NCI-H128 (cell line): ENCODE results near the gene ADGRG7.
"Not testable (repeated sequence)": the region's sequence is repeated elsewhere in the genome, so short reads cannot be mapped to it uniquely, and the experiment has no call there.

ENCODE experiments used
- DNase-seq: peaks from one replicate; lab custom pipeline; 2025; ENCODE audit not compliant: unreplicated experiment; lab: John Stamatoyannopoulos, UW

The ADGRG7 gene

GRCh38 chr3:100641471-100642032 lies 32.2 kb downstream of the ADGRG7 start:
- no peak for DNase-seq

DNA sequence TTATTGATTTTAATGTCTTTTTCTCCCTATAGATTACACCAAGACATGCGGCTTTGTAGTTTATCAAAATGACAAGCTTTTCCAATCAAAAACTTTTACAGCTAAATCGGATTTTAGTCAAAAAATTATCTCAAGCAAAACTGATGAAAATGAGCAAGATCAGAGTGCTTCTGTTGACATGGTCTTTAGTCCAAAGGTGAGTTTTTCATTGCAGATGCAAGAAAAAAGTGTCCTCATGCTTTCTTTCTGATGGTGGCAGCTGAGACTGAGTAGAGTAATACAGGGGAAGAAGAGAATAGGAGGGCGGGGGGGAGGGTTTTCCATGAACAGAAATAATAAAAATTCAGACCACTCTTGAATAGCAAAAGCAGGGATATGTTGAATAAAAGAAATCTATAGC lies 36.5 kb downstream of the ADGRG7 start:
- DNase-seq, result no peak

DNA sequence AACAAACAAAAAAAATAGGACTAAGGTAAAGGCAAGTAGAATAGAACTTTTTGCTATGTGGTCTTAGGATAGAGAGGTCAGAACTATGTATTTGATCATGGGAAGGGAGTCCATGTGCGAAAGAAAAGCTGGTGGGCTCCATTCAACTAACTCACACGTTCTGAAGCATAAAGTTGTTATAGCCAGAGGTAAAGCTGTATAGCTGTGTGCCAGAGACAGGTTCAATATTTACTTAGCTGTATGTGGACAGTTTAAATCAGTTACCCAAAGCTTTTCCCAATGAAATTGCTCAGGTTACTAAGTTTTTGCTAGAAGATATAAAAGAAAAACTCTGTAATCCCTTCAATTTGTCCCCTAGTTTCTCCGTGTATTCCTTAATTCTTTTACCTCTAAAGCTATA lies 37.8 kb downstream of the ADGRG7 start:
- DNase-seq, result no peak

DNA sequence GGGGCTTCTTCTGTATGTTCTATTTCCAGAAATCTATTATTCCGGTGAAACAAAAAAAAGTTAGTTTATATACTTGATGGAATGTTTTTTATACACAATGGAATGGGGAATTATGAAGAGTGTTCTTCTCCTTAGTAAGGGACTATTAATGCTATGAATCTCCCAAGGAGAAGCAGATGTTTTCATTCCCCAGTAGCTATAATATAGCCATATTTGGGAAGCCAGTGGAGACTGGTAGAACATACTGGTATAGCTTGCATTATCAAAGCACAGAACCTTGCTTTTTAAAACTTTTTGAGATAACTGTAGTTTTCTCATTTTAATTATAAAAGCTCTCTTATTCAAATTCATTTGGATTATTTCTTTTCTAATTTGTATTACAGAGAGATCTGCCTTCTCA lies 38.3 kb downstream of the ADGRG7 start:
- no peak for DNase-seq

DNA sequence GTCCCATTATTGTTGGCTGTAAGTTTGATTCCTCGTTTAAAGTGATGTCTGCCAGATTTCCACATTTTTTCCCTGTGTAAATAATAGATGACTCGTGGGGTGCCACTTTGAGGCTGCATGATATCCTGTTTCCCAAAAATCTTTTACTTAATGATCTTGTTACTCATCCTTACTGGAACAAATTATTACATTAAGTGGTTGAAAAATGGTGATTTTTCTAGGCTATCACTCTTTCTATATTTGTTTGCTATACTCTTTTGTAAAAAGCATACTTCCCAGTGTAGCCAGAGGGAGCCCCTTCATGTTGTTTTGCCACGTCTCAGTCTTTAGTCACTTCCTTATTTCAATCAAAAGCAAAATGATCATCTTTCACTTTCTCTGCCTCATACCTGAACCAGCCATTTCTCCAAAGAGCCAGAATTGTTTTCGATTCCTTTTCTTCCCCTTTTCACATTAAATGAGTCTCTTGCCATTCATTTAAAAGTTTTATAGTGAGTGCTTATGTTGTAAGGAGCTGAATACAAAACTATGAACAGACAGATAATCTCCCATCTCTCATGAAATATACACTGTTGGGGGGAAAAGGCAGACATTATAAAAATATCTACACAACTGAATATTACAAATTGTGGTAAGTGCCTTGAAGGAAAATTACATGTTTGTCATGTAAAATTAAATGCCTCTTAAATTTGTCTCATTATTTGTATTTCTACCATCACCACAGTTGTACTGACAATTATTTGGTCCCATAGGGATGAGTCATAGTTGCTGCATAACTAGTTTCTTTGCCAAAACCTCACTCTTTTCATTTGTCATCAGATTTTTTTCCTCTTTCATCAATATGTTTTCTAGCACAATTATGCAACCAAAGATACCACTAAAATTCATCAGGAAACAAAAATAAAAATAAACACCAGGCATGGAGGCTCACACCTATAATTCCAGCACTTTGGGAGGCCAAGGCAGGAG lies 41.5 kb downstream of the ADGRG7 start:
- DNase-seq, result no peak

DNA sequence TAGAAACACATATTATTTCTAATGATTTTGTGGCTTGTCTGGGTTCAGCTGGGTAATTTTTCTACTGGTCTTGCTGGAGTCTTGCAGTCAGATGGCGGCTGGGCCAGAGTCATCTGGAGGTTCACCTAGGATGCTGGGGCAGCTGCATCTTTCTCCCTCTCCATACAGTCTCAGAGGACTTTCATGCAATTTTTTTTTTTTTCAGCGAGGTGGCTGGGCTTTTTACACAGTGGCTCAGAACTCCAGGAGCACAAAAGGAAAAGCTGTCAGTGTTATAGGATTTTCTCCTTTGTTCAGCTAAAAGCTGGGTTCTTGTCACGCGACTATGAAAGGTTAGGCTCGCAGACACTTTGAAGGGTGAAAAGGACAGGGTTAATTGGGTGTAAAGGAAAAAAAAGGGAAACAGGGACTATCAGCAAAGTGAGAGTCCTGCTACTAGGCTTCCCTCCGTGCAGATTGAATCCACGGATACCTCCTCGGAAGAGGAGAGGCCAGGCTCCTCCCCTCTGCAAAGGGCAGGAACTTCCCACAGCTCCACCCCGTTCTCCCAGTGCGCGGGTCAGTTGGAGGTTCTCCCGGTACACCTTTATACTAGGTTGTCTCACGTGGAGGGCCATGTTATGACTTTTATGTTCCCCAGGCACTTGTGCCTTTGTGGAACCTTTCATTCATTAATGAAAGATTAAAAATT lies 44.3 kb downstream of the ADGRG7 start:
- DNase-seq, result no peak

- DNase-seq, result no peak
Observed at GRCh38 chr3:100656945-100657344, 47.5 kb downstream of the ADGRG7 start.

GRCh38 chr3:100661294-100661693 lies 51.9 kb downstream of the ADGRG7 start:
- DNase-seq, result not testable (repeated sequence)

DNA sequence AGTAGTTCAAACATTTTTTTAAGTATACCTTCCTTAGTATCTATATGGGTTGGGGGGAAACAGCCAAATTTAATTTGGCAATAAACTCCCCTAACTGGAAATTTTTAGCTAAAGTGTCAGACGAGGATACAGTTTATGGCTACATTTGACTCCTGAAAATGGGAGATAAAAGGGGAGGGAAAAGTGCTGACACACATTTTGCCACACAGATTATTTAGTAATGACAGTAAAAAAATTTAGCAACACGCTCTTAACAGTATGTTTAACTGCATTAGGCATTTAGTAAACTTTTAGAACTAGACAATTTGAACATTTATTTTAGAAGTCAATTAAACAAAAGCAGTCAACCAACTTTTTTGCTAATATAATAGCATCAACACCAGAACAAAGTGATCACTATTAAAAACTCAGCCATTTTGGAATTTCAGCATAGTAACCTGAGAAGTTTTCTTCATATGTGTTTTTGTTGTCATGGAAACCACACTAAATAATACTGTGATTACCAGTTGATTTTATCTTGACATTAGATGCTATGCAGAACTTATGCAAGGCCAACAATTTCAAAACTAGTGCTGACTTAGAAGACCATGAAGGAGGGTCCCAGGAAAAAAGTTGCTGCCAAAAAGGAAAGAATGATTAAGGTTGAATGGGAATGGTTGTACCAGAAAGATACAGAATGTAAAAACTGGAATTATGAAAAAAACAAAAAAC lies 52.9 kb downstream of the ADGRG7 start:
- no peak for DNase-seq

GRCh38 chr3:100665230-100665629 lies 55.8 kb downstream of the ADGRG7 start:
- no peak for DNase-seq

GRCh38 chr3:100666699-100667098 lies 57.3 kb downstream of the ADGRG7 start:
- not testable (repeated sequence) for DNase-seq

- DNase-seq, result not testable (repeated sequence)
Observed at GRCh38 chr3:100667316-100667715, 57.9 kb downstream of the ADGRG7 start.

DNA sequence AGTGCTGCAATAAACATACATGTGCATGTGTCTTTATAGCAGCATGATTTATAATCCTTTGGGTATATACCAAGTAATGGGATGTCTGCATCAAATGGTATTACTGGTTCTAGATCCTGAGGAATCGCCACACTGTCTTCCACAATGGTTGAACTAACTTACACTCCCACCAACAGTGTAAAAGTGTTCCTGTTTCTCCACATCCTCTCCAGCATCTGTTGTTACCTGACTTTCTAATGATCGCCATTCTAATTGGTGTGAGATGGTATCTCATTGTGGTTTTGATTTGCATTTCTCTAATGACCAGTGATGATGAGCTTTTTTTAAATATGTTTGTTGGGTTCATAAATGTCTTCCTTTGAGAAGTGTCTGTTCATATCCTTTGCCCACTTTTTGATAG lies 61.6 kb downstream of the ADGRG7 start:
- not testable (repeated sequence) for DNase-seq

- DNase-seq, result no peak
Observed at GRCh38 chr3:100681496-100681895, 72.1 kb downstream of the ADGRG7 start.

DNA sequence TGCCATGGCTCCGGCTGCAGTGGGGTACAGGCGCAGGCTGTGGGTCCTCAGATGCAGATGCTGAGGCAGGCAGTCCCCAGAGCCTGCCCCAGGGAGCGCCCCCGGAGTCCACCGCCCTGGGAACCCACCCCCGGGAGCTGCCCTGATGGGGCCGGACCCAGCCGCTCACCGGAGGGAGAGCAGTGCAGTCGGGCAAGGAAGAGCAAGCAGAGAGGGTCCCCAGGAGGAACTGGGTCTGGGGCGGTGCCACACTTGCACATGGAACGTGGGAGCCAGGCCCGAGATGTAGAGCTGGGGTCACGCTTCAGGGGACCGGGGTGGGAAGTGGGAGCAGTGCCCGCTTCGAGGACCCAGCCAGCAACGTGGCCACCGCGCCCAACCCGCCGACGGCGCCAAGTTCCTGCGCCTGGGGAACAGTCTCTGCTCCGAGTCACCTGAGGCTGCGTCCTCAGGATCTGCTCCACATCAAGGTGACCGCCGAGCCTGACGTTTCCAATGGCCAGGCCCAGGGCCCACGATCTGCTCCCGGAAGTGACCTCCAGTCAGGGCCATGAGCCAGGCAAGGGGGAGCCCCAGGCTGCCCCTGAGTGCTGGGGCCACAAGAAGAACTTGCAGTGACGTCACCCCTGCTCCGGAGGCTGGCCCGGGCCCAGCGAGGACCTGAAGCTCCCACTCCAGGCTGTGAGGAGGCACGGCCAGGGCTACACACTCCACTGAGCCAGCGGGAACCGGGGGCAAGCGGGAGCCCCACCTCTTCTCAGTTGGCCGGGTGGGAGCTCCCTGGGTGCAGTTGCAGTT lies 72.9 kb downstream of the ADGRG7 start:
- DNase-seq, result no peak

DNA sequence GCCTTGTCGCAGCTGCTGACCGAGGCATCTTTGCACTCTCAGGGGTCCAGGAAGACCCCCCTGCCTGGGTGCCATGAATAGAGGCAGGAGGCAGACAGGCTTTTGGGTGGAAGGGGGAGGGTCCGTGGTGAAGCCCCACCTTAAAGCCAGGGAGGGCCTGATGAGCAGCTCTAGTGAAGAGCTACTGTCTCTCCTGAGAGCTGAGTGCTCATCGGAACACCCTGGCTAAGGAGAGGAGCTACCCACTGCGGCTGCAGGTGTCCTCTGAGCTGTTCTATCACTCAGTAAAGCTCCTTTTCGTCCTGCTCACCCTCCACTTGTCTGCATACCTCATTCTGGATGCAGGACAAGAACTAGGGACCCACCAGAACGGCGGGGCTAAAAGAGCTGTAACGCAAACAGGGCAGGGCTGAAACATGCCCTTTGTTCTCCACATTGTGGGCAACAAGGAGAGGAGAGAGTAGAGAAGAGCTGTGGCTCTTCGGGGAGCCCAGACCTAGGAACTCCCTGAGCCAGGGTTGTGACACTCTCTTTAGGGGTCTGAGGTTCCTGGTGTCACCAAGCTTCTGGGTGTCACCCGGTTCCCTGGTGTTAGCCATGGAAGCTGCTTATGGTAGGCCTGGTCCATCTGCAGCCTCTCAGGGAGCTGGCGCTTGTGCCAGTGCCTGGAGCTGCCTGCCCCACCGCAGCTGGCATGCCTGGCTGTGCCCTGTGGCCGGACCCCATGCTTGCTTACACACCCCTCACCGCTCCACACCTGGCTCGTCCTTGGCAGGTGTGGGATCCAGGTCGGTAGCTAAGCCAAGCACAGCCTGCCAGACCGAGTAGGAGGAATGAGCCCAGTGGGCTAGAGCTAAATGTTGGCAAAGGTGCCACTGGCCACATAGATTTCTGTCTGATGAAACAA lies 73.7 kb downstream of the ADGRG7 start:
- no peak for DNase-seq

DNA sequence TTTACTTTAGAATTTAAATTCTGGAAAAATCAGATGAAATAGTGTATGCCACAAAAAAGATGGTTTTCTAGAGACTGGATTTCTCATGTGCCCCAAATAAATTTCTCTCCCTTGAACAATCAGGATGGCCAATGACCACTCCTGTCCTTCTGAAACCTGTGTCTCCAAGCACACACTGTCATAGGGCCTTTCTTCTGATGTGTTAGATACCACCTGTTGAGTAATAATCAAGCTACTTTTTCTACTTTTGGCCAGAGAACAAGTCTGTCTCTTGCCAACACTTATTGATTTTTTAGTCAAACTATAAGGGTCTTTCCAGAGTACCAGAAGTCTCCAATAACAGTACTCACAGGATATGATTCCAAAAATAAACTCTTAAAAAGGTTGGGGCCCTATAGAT lies 83.8 kb downstream of the ADGRG7 start:
- DNase-seq, result no peak

DNA sequence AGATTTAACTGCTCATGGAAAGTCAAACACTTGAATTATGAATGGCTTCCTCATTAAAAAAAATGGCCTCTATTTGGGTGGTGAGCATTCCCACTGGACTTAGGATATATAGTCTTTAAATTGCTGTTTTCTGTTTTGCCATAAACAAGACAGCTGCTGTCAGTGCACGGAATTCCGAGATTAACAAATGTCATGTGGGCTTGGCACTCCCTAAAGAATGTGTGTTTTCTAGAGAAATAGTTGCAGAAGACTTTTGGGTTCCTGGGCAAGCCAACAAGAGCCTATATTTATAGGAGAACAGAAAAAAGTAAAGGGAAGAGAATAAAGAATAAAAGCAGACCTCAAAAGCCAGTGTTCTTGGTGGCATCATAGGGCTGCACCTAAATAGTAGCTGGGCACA lies 86.3 kb downstream of the ADGRG7 start:
- DNase-seq, result no peak

DNA sequence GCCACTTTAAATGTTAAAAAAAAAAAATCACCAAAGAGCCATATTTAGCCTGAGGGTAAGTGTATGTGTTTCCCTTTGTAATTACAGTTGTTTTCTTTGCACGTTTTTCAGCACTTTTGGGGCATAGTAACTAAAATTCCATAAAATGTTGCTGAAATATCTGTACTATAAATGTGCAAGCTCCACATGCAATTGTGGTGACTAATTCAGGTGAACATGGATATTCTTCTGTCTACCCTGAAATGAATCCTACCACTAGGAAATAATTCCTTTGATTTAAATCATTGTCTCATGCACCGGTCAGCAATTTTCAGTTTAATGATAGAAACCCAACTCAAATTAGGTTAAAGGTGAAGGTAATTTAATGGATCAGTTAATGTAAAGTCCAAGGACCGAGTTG lies 86.8 kb downstream of the ADGRG7 start:
- no peak for DNase-seq
